A549 (cell line): ENCODE results near the gene MMP14.

ENCODE experiments used
- BHLHE40 ChIP-seq: IDR thresholded peaks from 2 replicates; pipeline ENCODE4 v1.6.1; 2012; ENCODE audit warnings: low read depth, low read length, inconsistent platforms
- CEBPB ChIP-seq, 2 experiments: fragments of >200 bp in 1 of 2; sonication (Bioruptor Twin) in 1 of 2; formaldehyde crosslinking in 1 of 2; IDR thresholded peaks; 2 replicates each; pipeline ENCODE4 v1.6.1; 2012 to 2016
- CTCF ChIP-seq: fragments of >200 bp; sonication (Bioruptor Twin); formaldehyde crosslinking; IDR thresholded peaks from 3 replicates; pipeline ENCODE4 v1.5.1; 2016
- JUN ChIP-seq, 2 experiments: fragments of >200 bp; sonication (Bioruptor Twin); formaldehyde crosslinking; IDR thresholded peaks; 2 replicates in 1 of 2; 3 replicates in 1 of 2; pipeline ENCODE4 v1.6.1; 2016 to 2017
- MAX ChIP-seq: IDR thresholded peaks from 2 replicates; pipeline ENCODE4 v1.6.1; 2012
- POLR2A ChIP-seq: IDR thresholded peaks from 2 replicates; pipeline ENCODE4 v1.6.1; 2012; ENCODE audit warnings: mild to moderate bottlenecking, low read length
- SREBF2 ChIP-seq: fragments of 450-650 bp; IDR thresholded peaks from 2 replicates; pipeline ENCODE4 v1.6.1; 2014; ENCODE audit warnings: mild to moderate bottlenecking, moderate library complexity

GRCh38 chr14:22888662-22889061, 52.3 kb downstream of the MMP14 start:
- TF ChIP-seq POLR2A (no peak), MAX (no peak), JUN (IDR thresholded peaks at IDR 0.05) (no peak), CTCF (no peak), CEBPB (IDR thresholded peaks at IDR 0.05) (no peak), SREBF2 (no peak), BHLHE40 (no peak)
